K562 (cell line): ENCODE measurements around the gene MEAF6. TPM values are rescaled to one million over a fixed set of nuclear protein-coding genes. Genes with fewer than 3 reads are reported as not detected.

Experiments
- ATAC-seq: fragments of 200-7000 bp; cut with Tn5 transposase; 3 replicates; pipeline ENCODE4 v1.9.1; 2020; ENCODE audit warnings: moderate library complexity
- BruUV-seq: library from RNA; stranded (reverse); fragments of 400-500 nt; replicated peaks from 2 replicates; lab custom pipeline; 2021; lab: Mats Ljungman, UMichigan
- CTCF ChIA-PET: fragments of 300-600 bp; formaldehyde crosslinking; extraction: SDS; loops from one replicate; lab custom pipeline; 2021; ENCODE audit warnings: low intra/inter-chr PET ratio; lab: Yijun Ruan, JAX
- POLR2A ChIA-PET: fragments of 300-600, 350-650 bp; sonication (Branson Sonifier 250); formaldehyde crosslinking; extraction: SDS; loops from one replicate; lab custom pipeline; 2021; ENCODE audit warnings: antibody characterized with exemption, inconsistent platforms; lab: Yijun Ruan, JAX
- DNase-seq, 4 experiments: peaks; one replicate each; pipeline versions ENCODE4 v3.0.0 to v3.0.0-alpha.2; 2011 to 2018; ENCODE audit warnings: low spot score in 3 of 4, mixed read lengths in 3 of 4; ENCODE audit errors: extremely low read depth in 1 of 4
- FAIRE-seq: peaks from 2 replicates; lab custom pipeline; 2011; peaks lifted over from hg19 to GRCh38; lab: Jason Lieb, UNC
- H2AFZ ChIP-seq: 2 replicates; pipeline ENCODE4 v1.6.0; 2011; ENCODE audit warnings: low read depth, low read length, control low read depth, inconsistent platforms
- H3K27ac ChIP-seq: fragments of 200-600 bp; 3 replicates; pipeline ENCODE4 v1.8.0; 2011; ENCODE audit warnings: low read depth, mild to moderate bottlenecking, control low read depth, inconsistent platforms, low read length, moderate library complexity, mixed read lengths; ENCODE audit errors: extremely low read depth
- H3K27me3 ChIP-seq, 2 experiments: fragments of 300-600 bp in 1 of 2; 2 replicates in 1 of 2; 3 replicates in 1 of 2; pipeline versions ENCODE4 v1.6.0 to v1.8.0; 2011; ENCODE audit warnings: inconsistent platforms in 2 of 2, low read length in 2 of 2, mild to moderate bottlenecking in 1 of 2, mixed read lengths in 1 of 2, moderate library complexity in 1 of 2; ENCODE audit not compliant: control insufficient read depth in 2 of 2, insufficient read depth in 2 of 2
- H3K36me3 ChIP-seq: fragments of 300-600 bp; 3 replicates; pipeline ENCODE4 v1.8.0; 2011; ENCODE audit warnings: mild to moderate bottlenecking, low read length, inconsistent platforms; ENCODE audit not compliant: control insufficient read depth, insufficient read depth
- H3K4me1 ChIP-seq, 2 experiments: fragments of 200-600 bp in 1 of 2; replicated peaks in 1 of 2; 2 replicates in 1 of 2; 3 replicates in 1 of 2; pipeline versions ENCODE4 v1.5.1 to v1.8.0; 2011; ENCODE audit warnings: inconsistent platforms in 2 of 2, low read length in 2 of 2, mild to moderate bottlenecking in 1 of 2, mixed read lengths in 1 of 2, moderate library complexity in 1 of 2; ENCODE audit not compliant: control insufficient read depth in 2 of 2, insufficient read depth in 2 of 2
- H3K4me2 ChIP-seq: 2 replicates; pipeline ENCODE4 v1.6.1; 2011; ENCODE audit warnings: low read length, control low read depth, inconsistent platforms, mixed read lengths; ENCODE audit not compliant: insufficient read depth
- H3K4me3 ChIP-seq: fragments of 200-600 bp; sonication (generic), shearing (Covaris generic); 2 replicates; pipeline ENCODE4 v1.5.1; 2016; ENCODE audit warnings: control low read depth, inconsistent platforms
- H3K79me2 ChIP-seq: fragments of 200-600 bp; 3 replicates; pipeline ENCODE4 v1.8.0; 2011; ENCODE audit warnings: low read length, inconsistent platforms; ENCODE audit not compliant: control insufficient read depth, insufficient read depth
- H3K9ac ChIP-seq, 2 experiments: 2 replicates each; pipeline versions ENCODE4 v1.6.0 to v1.6.1; 2011; ENCODE audit warnings: low read depth in 2 of 2, low read length in 2 of 2, control low read depth in 1 of 2, inconsistent platforms in 1 of 2, mild to moderate bottlenecking in 1 of 2, mixed read lengths in 1 of 2; ENCODE audit not compliant: insufficient read depth in 1 of 2
- H3K9me1 ChIP-seq: one replicate; pipeline ENCODE4 v1.6.0; 2011; ENCODE audit warnings: inconsistent platforms, mild to moderate bottlenecking, low read length, moderate library complexity; ENCODE audit not compliant: control insufficient read depth, insufficient read depth
- H3K9me3 ChIP-seq: replicated peaks from 2 replicates; pipeline ENCODE4 v1.5.1; 2011; ENCODE audit warnings: low read depth, low read length, inconsistent platforms; ENCODE audit not compliant: control insufficient read depth, insufficient read depth
- H4K20me1 ChIP-seq: replicated peaks from 2 replicates; pipeline ENCODE4 v1.6.1; 2011; ENCODE audit warnings: low read length, inconsistent platforms, mixed read lengths; ENCODE audit not compliant: control insufficient read depth, insufficient read depth
- E2F4 ChIP-seq: sonication (generic); formaldehyde crosslinking; IDR thresholded peaks from 2 replicates; pipeline ENCODE4 v1.8.0; 2022; ENCODE audit warnings: mild to moderate bottlenecking, low read depth, missing genetic modification reagents
- EGR1 ChIP-seq: fragments of 450-650 bp; conservative IDR thresholded peaks from 2 replicates; pipeline ENCODE4 v1.6.1; 2017; ENCODE audit warnings: mild to moderate bottlenecking
- NCOA4 ChIP-seq: fragments of 450-650 bp; IDR thresholded peaks from 2 replicates; pipeline ENCODE4 v1.6.1; 2018; ENCODE audit warnings: mild to moderate bottlenecking; ENCODE audit not compliant: partially characterized antibody
- NFE2L1 ChIP-seq: fragments of 450-650 bp; IDR thresholded peaks from 2 replicates; pipeline ENCODE4 v1.6.1; 2016; ENCODE audit warnings: missing genetic modification characterization, low read depth, mild to moderate bottlenecking, missing compliant biosample characterization, moderate library complexity, borderline replicate concordance
- RBBP5 ChIP-seq: fragments of 200-600 bp; sonication (generic); IDR thresholded peaks from 2 replicates; pipeline ENCODE4 v1.6.1; 2012; ENCODE audit warnings: borderline replicate concordance, mild to moderate bottlenecking, low read length, control low read depth, inconsistent platforms; ENCODE audit not compliant: insufficient read depth, poor library complexity, severe bottlenecking
- SETDB1 ChIP-seq: IDR thresholded peaks from one replicate; pipeline ENCODE4 v1.6.1; 2012; ENCODE audit warnings: low read length, control low read depth, inconsistent platforms
- TEAD4 ChIP-seq, 2 experiments: sonication (generic) in 1 of 2; formaldehyde crosslinking in 1 of 2; IDR thresholded peaks; 2 replicates each; pipeline versions ENCODE4 v1.6.1 to v1.8.0; 2012 to 2022; ENCODE audit warnings: borderline replicate concordance in 1 of 2, inconsistent platforms in 1 of 2, low read length in 1 of 2, mild to moderate bottlenecking in 1 of 2, missing genetic modification reagents in 1 of 2
- ZC3H4 ChIP-seq: sonication (generic); formaldehyde crosslinking; IDR thresholded peaks from 2 replicates; pipeline ENCODE4 v1.9.0; 2021; ENCODE audit warnings: missing genetic modification reagents, borderline replicate concordance
- ZFP36 ChIP-seq: fragments of 150-350 bp; IDR thresholded peaks from 2 replicates; pipeline ENCODE4 v1.6.1; 2018; ENCODE audit warnings: low read length, low read depth; ENCODE audit not compliant: partially characterized antibody
- WGBS: fragments of 100-300 bp; shearing (Covaris generic); methylation state at CpG from one replicate; pipeline ENCODE4 v1.1.6; 2016; ENCODE audit warnings: low coverage, mixed read lengths; ENCODE audit not compliant: insufficient coverage; ENCODE audit errors: missing lambda C conversion rate; 5-methylcytosine and 5-hydroxymethylcytosine counted together
- in situ Hi-C: fragments of 300-500 bp; cut with MboI; formaldehyde crosslinking; loops from 4 replicates; pipeline ENCODE4 v1.15.0; 2018; ENCODE audit warnings: inconsistent platforms, mixed read lengths
- intact Hi-C: fragments of 100-400 bp; cut with micrococcal nuclease; formaldehyde crosslinking; loops from 2 replicates; pipeline ENCODE4 v1.14.2; 2022
- polyA plus RNA-seq, 8 experiments: library from polyadenylated mRNA; depleted of rRNA in 4 of 8; stranded (reverse) in 5 of 8; unstranded in 3 of 8; fragments of >200 nt; fragmentation: Nextera tagmentation in 2 of 8; fragmentation: Illumina TruSeq in 1 of 8; extraction: Ambion mirVana in 2 of 8; extraction: Trizol in 1 of 8; gene quantifications; 2 replicates each; pipeline versions ENCODE4 v1.2.1 to v1.2.3, GENCODE V29; 2011 to 2014; ENCODE audit warnings: inconsistent platforms in 1 of 8, missing spikeins in 1 of 8
- total RNA-seq, 7 experiments: library from RNA; depleted of rRNA in 6 of 7; stranded (reverse); fragments of >200 nt in 6 of 7; fragmentation: Illumina TruSeq in 2 of 7; extraction: Trizol in 2 of 7; gene quantifications; 2 replicates each; pipeline versions ENCODE4 v1.2.1 to v1.2.3, GENCODE V29; 2011 to 2021; ENCODE audit warnings: low replicate concordance in 1 of 7
- TF ChIP-seq, protein P1 (sequence below): fragments of 250-450 bp; sonication (Bioruptor Pico); IDR thresholded peaks from 2 replicates; pipeline ENCODE4 v1.5.0; 2020; ENCODE audit warnings: mild to moderate bottlenecking, borderline replicate concordance

MEAF6 gene
- total and polyA plus RNA-seq, 9 of the 15 experiments (the other 6 are each of a cell fraction or from before 2014, with no cell fraction given): 55.0 to 151 (median 92.3) TPM

GRCh38 chr1:37477946-37478345 lies 36.6 kb downstream of the MEAF6 start:
- Histone ChIP-seq H3K79me2 (peaks cover 59% of the 10 kb centered on the region), H2AFZ (no peak overlapping the region), H3K4me3 (peak overlapping the region; percentile 77; the same call in 1 of the 2 replicates), H3K4me1 (peaks cover 52 to 75% of the 10 kb centered on the region in 2 experiments), H3K9me3 (no peaks in the 10 kb centered on the region), H3K27me3 (no peaks in the 10 kb centered on the region)
- intact Hi-C loops: loop anchor here (10.0 kb wide), 1 partner anchor 77 kb away; the partner anchor contains the start of genes DNALI1 and SNIP1
- FAIRE-seq: no peak
- CTCF ChIA-PET: no interaction called here
- WGBS: 97% methylated on average over 5 of the region's 5 CpGs
- TF ChIP-seq, protein P1, sequence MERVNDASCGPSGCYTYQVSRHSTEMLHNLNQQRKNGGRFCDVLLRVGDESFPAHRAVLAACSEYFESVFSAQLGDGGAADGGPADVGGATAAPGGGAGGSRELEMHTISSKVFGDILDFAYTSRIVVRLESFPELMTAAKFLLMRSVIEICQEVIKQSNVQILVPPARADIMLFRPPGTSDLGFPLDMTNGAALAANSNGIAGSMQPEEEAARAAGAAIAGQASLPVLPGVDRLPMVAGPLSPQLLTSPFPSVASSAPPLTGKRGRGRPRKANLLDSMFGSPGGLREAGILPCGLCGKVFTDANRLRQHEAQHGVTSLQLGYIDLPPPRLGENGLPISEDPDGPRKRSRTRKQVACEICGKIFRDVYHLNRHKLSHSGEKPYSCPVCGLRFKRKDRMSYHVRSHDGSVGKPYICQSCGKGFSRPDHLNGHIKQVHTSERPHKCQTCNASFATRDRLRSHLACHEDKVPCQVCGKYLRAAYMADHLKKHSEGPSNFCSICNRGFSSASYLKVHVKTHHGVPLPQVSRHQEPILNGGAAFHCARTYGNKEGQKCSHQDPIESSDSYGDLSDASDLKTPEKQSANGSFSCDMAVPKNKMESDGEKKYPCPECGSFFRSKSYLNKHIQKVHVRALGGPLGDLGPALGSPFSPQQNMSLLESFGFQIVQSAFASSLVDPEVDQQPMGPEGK (CRISPR knock-in tag): no peak
- TF ChIP-seq SETDB1 (no peak), ZC3H4 (CRISPR knock-in tag) (0 out of 2 replicates have a peak, but pooled peaks have one; percentile 64), NCOA4 (no peak), ZFP36 (peak; percentile 76), RBBP5 (peak; percentile 16), EGR1 (0 out of 2 replicates have a peak, but pooled peaks have one; percentile 23), E2F4 (CRISPR knock-in tag) (0 out of 2 replicates have a peak, but pooled peaks have one; percentile 17), NFE2L1 (tag) (no peak), TEAD4 (IDR thresholded peaks at IDR 0.05; ENCODE audit: low read length) (no peak), TEAD4 (CRISPR knock-in tag; IDR thresholded peaks at IDR 0.05; ENCODE audit: borderline replicate concordance) (0 out of 2 replicates have a peak, but pooled peaks have one; percentile 11)
- TF ChIP-seq, all 486 proteins: peak for 6
- POLR2A ChIA-PET: interaction anchor here (0.6 to 7.6 kb wide), 16 partner anchors 7 to 684 kb away, joined by 3 to 118 read pairs (median 4); partner anchors contain the start of genes EPHA10, GNL2 and MEAF6
- DNase-seq: no peak
- no TSS peak for BruUV-seq
- H3K4me2 ChIP-seq: peak overlapping the region; percentile 96
- in situ Hi-C loops: no loop called here
- peak overlapping the region; percentile 94; the same call in 2 of the 3 replicates for H3K27ac ChIP-seq
- peaks cover 43% of the 10 kb centered on the region for H4K20me1 ChIP-seq
- peaks cover 7% of the 10 kb centered on the region for H3K9me1 ChIP-seq
- no peak for ATAC-seq
- H3K36me3 ChIP-seq: peaks cover 75% of the 10 kb centered on the region
- H3K9ac ChIP-seq: peak overlapping the region; percentile 86 to 98; a peak in 3 of 4 replicates
